OCI-LY1 (cell line): ENCODE measurements around the gene ST7L.

Source experiments
- H2AFZ ChIP-seq: fragments of 200-600 bp; sonication (generic), shearing (Covaris generic); 2 replicates; pipeline ENCODE4 v1.6.0; 2014; ENCODE audit warnings: antibody characterized with exemption, mild to moderate bottlenecking, low read length
- H3F3A ChIP-seq: fragments of 200-600 bp; sonication (generic), shearing (Covaris generic); 2 replicates; pipeline ENCODE4 v1.6.0; 2014; ENCODE audit warnings: mild to moderate bottlenecking, antibody characterized with exemption, low read length, moderate library complexity; ENCODE audit not compliant: insufficient read depth
- H3K27ac ChIP-seq: fragments of 200-600 bp; sonication (generic); 2 replicates; pipeline ENCODE4 v1.5.1; 2014; ENCODE audit warnings: low read length, mixed run types, mild to moderate bottlenecking, low read depth; ENCODE audit not compliant: poor library complexity, severe bottlenecking
- H3K27me3 ChIP-seq: fragments of 200-600 bp; sonication (generic); 2 replicates; pipeline ENCODE4 v1.6.0; 2014; ENCODE audit warnings: antibody characterized with exemption, mild to moderate bottlenecking, low read length, moderate library complexity; ENCODE audit not compliant: insufficient read depth
- H3K36me3 ChIP-seq: fragments of 200-600 bp; sonication (generic); 2 replicates; pipeline ENCODE4 v1.6.1; 2014; ENCODE audit warnings: mild to moderate bottlenecking, antibody characterized with exemption, low read length, moderate library complexity, mixed read lengths; ENCODE audit not compliant: insufficient read depth
- H3K4me1 ChIP-seq: fragments of 200-600 bp; sonication (generic); 2 replicates; pipeline ENCODE4 v1.5.1; 2014; ENCODE audit warnings: mild to moderate bottlenecking, low read length, moderate library complexity; ENCODE audit not compliant: insufficient read depth, severe bottlenecking
- H3K4me2 ChIP-seq: fragments of 200-600 bp; sonication (generic), shearing (Covaris generic); 2 replicates; pipeline ENCODE4 v1.6.1; 2014; ENCODE audit warnings: low read length
- H3K4me3 ChIP-seq: fragments of 200-600 bp; sonication (generic); 2 replicates; pipeline ENCODE4 v1.5.1; 2014; ENCODE audit warnings: low read length, low read depth, mild to moderate bottlenecking, mixed read lengths; ENCODE audit not compliant: poor library complexity, severe bottlenecking
- H3K79me2 ChIP-seq: fragments of 200-600 bp; shearing (Covaris generic); 2 replicates; pipeline ENCODE4 v1.6.1; 2016; ENCODE audit warnings: mixed run types, low read length, mixed read lengths; ENCODE audit not compliant: insufficient read depth
- H3K9ac ChIP-seq: fragments of 200-600 bp; sonication (generic), shearing (Covaris generic); 2 replicates; pipeline ENCODE4 v1.6.1; 2014; ENCODE audit warnings: mild to moderate bottlenecking, low read length, mixed read lengths
- H3K9me2 ChIP-seq: fragments of 200-600 bp; sonication (generic), shearing (Covaris generic); 2 replicates; pipeline ENCODE4 v1.6.1; 2014; ENCODE audit warnings: low read depth, mild to moderate bottlenecking, low read length, mixed read lengths
- H3K9me3 ChIP-seq: fragments of 200-600 bp; shearing (Covaris generic); 2 replicates; pipeline ENCODE4 v1.6.1; 2014; ENCODE audit warnings: low read length, mixed read lengths
- H4K20me1 ChIP-seq: fragments of 200-600 bp; sonication (generic), shearing (Covaris generic); 2 replicates; pipeline ENCODE4 v1.6.0; 2016; ENCODE audit warnings: mild to moderate bottlenecking, low read length; ENCODE audit not compliant: insufficient read depth
- EZH2 ChIP-seq: fragments of 200-600 bp; sonication (generic), shearing (Covaris generic); IDR thresholded peaks from 2 replicates; pipeline ENCODE4 v1.8.0; 2017; ENCODE audit warnings: borderline replicate concordance, mixed run types, mild to moderate bottlenecking, antibody characterized with exemption, low read length, moderate library complexity, mixed read lengths
- TF ChIP-seq, protein P1 (sequence below): fragments of 200-600 bp; sonication (generic), shearing (Covaris generic); IDR thresholded peaks from 2 replicates; pipeline ENCODE4 v1.5.1; 2017; ENCODE audit warnings: mild to moderate bottlenecking, antibody characterized with exemption, low read length, moderate library complexity, mixed read lengths

Gene ST7L

GRCh38 chr1:112629256-112629655, 10.3 kb upstream of the ST7L start:
- Histone ChIP-seq H3F3A (no peaks in the 10 kb centered on the region), H3K9me2 (no peaks in the 10 kb centered on the region), H3K4me3 (no peak overlapping the region), H3K9me3 (no peaks in the 10 kb centered on the region), H4K20me1 (no peaks in the 10 kb centered on the region), H3K79me2 (peaks cover 97% of the 10 kb centered on the region), H2AFZ (no peak overlapping the region), H3K4me2 (no peak overlapping the region), H3K9ac (no peak overlapping the region), H3K36me3 (peaks cover 81% of the 10 kb centered on the region), H3K4me1 (peaks cover 40% of the 10 kb centered on the region), H3K27ac (no peak overlapping the region), H3K27me3 (no peaks in the 10 kb centered on the region)
- TF ChIP-seq, protein P1, sequence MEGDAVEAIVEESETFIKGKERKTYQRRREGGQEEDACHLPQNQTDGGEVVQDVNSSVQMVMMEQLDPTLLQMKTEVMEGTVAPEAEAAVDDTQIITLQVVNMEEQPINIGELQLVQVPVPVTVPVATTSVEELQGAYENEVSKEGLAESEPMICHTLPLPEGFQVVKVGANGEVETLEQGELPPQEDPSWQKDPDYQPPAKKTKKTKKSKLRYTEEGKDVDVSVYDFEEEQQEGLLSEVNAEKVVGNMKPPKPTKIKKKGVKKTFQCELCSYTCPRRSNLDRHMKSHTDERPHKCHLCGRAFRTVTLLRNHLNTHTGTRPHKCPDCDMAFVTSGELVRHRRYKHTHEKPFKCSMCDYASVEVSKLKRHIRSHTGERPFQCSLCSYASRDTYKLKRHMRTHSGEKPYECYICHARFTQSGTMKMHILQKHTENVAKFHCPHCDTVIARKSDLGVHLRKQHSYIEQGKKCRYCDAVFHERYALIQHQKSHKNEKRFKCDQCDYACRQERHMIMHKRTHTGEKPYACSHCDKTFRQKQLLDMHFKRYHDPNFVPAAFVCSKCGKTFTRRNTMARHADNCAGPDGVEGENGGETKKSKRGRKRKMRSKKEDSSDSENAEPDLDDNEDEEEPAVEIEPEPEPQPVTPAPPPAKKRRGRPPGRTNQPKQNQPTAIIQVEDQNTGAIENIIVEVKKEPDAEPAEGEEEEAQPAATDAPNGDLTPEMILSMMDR, result no peak
- no peak for TF ChIP-seq EZH2

- Histone ChIP-seq H2AFZ (no peak overlapping the region), H3K27me3 (no peaks in the 10 kb centered on the region), H3K4me3 (no peak overlapping the region), H4K20me1 (no peaks in the 10 kb centered on the region), H3K27ac (no peak overlapping the region), H3K9me2 (no peaks in the 10 kb centered on the region), H3K9ac (no peak overlapping the region), H3K79me2 (peaks cover 95% of the 10 kb centered on the region), H3K4me2 (no peak overlapping the region), H3K36me3 (peaks cover 75% of the 10 kb centered on the region), H3F3A (no peaks in the 10 kb centered on the region), H3K4me1 (peaks cover 44% of the 10 kb centered on the region), H3K9me3 (no peaks in the 10 kb centered on the region)
- TF ChIP-seq, protein P1, result no peak
- no peak for TF ChIP-seq EZH2
These were observed 9.6 kb upstream of the ST7L start for GRCh38 chr1:112628516-112628915.

DNA sequence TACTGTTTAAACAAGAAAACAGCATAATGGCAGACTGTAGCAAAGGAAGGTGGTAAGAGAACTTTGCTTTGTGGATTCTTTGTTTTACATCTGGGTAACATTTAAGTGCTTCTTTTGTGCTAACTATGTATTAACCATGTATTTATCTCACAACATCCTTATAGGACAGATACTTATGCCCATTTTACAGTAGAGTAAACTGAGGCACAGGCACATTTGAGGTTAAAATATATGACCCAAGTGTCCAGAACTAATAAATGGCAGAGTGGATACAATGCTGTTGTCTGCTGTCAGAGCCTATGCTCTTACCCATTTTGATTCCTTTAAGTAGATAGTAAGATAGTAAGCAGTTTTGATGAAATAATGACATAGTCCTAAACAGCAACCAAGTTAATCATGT, 7.9 kb upstream of the ST7L start:
- H3K79me2 ChIP-seq, result peaks cover 93% of the 10 kb centered on the region
- H3K4me2 ChIP-seq, result no peak overlapping the region; the same call in 1 of the 2 replicates
- no peaks in the 10 kb centered on the region for H3F3A ChIP-seq
- no peaks in the 10 kb centered on the region for H3K9me2 ChIP-seq
- H3K4me3 ChIP-seq, result no peak overlapping the region
- H2AFZ ChIP-seq, result no peak overlapping the region
- H3K27ac ChIP-seq, result no peak overlapping the region
- no peaks in the 10 kb centered on the region for H3K9me3 ChIP-seq
- no peaks in the 10 kb centered on the region for H4K20me1 ChIP-seq
- H3K9ac ChIP-seq, result no peak overlapping the region
- H3K36me3 ChIP-seq, result peaks cover 61% of the 10 kb centered on the region
- H3K27me3 ChIP-seq, result no peaks in the 10 kb centered on the region
- H3K4me1 ChIP-seq, result peaks cover 59% of the 10 kb centered on the region
- TF ChIP-seq, protein P1, result no peak
- TF ChIP-seq EZH2, result no peak
